Osteoblast (primary cell): Measurements from ENCODE around the gene PLEKHA1. TPM values are rescaled to one million over a fixed set of nuclear protein-coding genes. Genes with fewer than 3 reads are reported as not detected.

ENCODE experiments used
- small RNA-seq: library from RNA; depleted of rRNA; stranded (forward); fragments of <200 nt; gene quantifications from one replicate; pipeline ENCODE3, GENCODE V24; 2012
- total RNA-seq: library from RNA; depleted of rRNA; stranded (reverse); fragments of >200 nt; gene quantifications from 2 replicates; pipeline ENCODE4 v1.2.3, GENCODE V29; 2012

PLEKHA1 gene
- total RNA-seq, 1 donor = 17.4 TPM

Small RNA genes within 50 kb of the gene (small RNA-seq; reads per million reads assigned to genes)
- gene MIR3941 (not detected), gene RNU6-728P (not detected)

Other genes with a start within 250 kb of the PLEKHA1 start
- gene BTBD16, start 103.4 kb upstream of the PLEKHA1 start, total RNA-seq = not detected in 2 replicates
- not detected in 2 replicates for gene ARMS2, start 79.9 kb downstream of the PLEKHA1 start, total RNA-seq
- gene HTRA1, start 86.8 kb downstream of the PLEKHA1 start, total RNA-seq = 392 and 413 TPM in 2 replicates
- under 0.01 and 0.29 TPM in 2 replicates for gene DMBT1, start 186.0 kb downstream of the PLEKHA1 start, total RNA-seq